Calu3 (cell line): ENCODE results near the gene SCN3B. TPM values are rescaled to one million over a fixed set of nuclear protein-coding genes. Genes with fewer than 3 reads are reported as not detected.

Experiments
- BruUV-seq: library from RNA; stranded (reverse); fragments of 400-500 nt; replicated peaks from 2 replicates; lab custom pipeline; 2021; lab: Mats Ljungman, UMichigan
- CTCF ChIA-PET: fragments of 300-600 bp; sonication (Branson Sonifier 250); formaldehyde crosslinking; loops from one replicate; lab custom pipeline; 2022; ENCODE audit warnings: antibody characterized with exemption; lab: Charles Lee
- DNase-seq: peaks from one replicate; pipeline ENCODE4 v3.0.0; 2022
- H3K27ac Mint-ChIP-seq: one replicate; pipeline ENCODE4 v1.8.0; 2022; ENCODE audit warnings: mixed read lengths; ENCODE audit not compliant: unreplicated experiment
- H3K27me3 Mint-ChIP-seq: one replicate; pipeline ENCODE4 v1.8.0; 2022; ENCODE audit warnings: mixed read lengths; ENCODE audit not compliant: unreplicated experiment
- H3K36me3 Mint-ChIP-seq: one replicate; pipeline ENCODE4 v1.8.0; 2022; ENCODE audit warnings: mild to moderate bottlenecking, moderate library complexity, mixed read lengths; ENCODE audit not compliant: insufficient read depth, unreplicated experiment
- H3K4me1 Mint-ChIP-seq: one replicate; pipeline ENCODE4 v1.8.0; 2022; ENCODE audit warnings: mild to moderate bottlenecking, low read depth, mixed read lengths; ENCODE audit not compliant: unreplicated experiment
- H3K4me3 Mint-ChIP-seq: one replicate; pipeline ENCODE4 v1.8.0; 2022; ENCODE audit warnings: mild to moderate bottlenecking, low read depth, moderate library complexity, mixed read lengths; ENCODE audit not compliant: unreplicated experiment
- H3K9me3 Mint-ChIP-seq: one replicate; pipeline ENCODE4 v1.8.0; 2022; ENCODE audit warnings: low read depth, mixed read lengths; ENCODE audit not compliant: unreplicated experiment
- CTCF ChIP-seq: fragments of 200-600 bp; IDR thresholded peaks from one replicate; pipeline ENCODE4 v1.8.0; 2022; ENCODE audit warnings: antibody characterized with exemption; ENCODE audit not compliant: unreplicated experiment
- intact Hi-C: fragments of 100-400 bp; cut with micrococcal nuclease; formaldehyde crosslinking; loops from one replicate; pipeline ENCODE4 v1.10.0; 2022; ENCODE audit not compliant: unreplicated experiment
- total RNA-seq: library from RNA; stranded (reverse); gene quantifications from 2 replicates; pipeline ENCODE4 v1.2.3, GENCODE V29; 2022

The SCN3B gene
- total RNA-seq, 1 experiment from 2014 or later, result 0.45 TPM

GRCh38 chr11:123692961-123693360, 38.5 kb upstream of the SCN3B start:
- intact Hi-C loops, result no loop called here
- Mint-ChIP-seq H3K4me3 (no peak overlapping the region), H3K36me3 (no peaks in the 10 kb centered on the region), H3K27me3 (peaks cover 41% of the 10 kb centered on the region), H3K9me3 (no peaks in the 10 kb centered on the region), H3K27ac (no peak overlapping the region), H3K4me1 (no peaks in the 10 kb centered on the region)
- CTCF ChIA-PET, result no interaction called here
- no TSS peak for BruUV-seq
- no peak for TF ChIP-seq CTCF
- DNase-seq, result no peak

- Mint-ChIP-seq H3K4me1 (no peaks in the 10 kb centered on the region), H3K9me3 (no peaks in the 10 kb centered on the region), H3K27me3 (peaks cover 61% of the 10 kb centered on the region), H3K4me3 (no peak overlapping the region), H3K36me3 (no peaks in the 10 kb centered on the region), H3K27ac (no peak overlapping the region)
- no TSS peak for BruUV-seq
- CTCF ChIA-PET, result no interaction called here
- no peak for TF ChIP-seq CTCF
- intact Hi-C loops, result no loop called here
- no peak for DNase-seq
Observed at GRCh38 chr11:123690485-123690884, 36.1 kb upstream of the SCN3B start.

GRCh38 chr11:123684601-123685000, 30.2 kb upstream of the SCN3B start:
- Mint-ChIP-seq H3K4me1 (no peaks in the 10 kb centered on the region), H3K9me3 (no peaks in the 10 kb centered on the region), H3K27ac (no peak overlapping the region), H3K27me3 (peaks cover 75% of the 10 kb centered on the region), H3K36me3 (no peaks in the 10 kb centered on the region), H3K4me3 (no peak overlapping the region)
- CTCF ChIA-PET, result no interaction called here
- intact Hi-C loops, result no loop called here
- no peak for TF ChIP-seq CTCF
- no TSS peak for BruUV-seq
- DNase-seq, result no peak

- CTCF ChIA-PET, result no interaction called here
- H3K4me3 Mint-ChIP-seq, result no peak overlapping the region
- H3K36me3 Mint-ChIP-seq, result no peaks in the 10 kb centered on the region
- peaks cover 65% of the 10 kb centered on the region for H3K27me3 Mint-ChIP-seq
- H3K4me1 Mint-ChIP-seq, result no peaks in the 10 kb centered on the region
- no peak for TF ChIP-seq CTCF
- no TSS peak for BruUV-seq
- no peak for DNase-seq
- H3K27ac Mint-ChIP-seq, result no peak overlapping the region
- intact Hi-C loops, result no loop called here
- no peaks in the 10 kb centered on the region for H3K9me3 Mint-ChIP-seq
Observed at GRCh38 chr11:123683428-123684170, 29.2 kb upstream of the SCN3B start.
